Measurements from ENCODE around the gene MYO3B.
"Not testable (repeated sequence)": the region's sequence is repeated elsewhere in the genome, so short reads cannot be mapped to it uniquely, and the experiment has no call there.

Gene MYO3B

GRCh38 chr2:170635094-170635493, 457.1 kb downstream of the MYO3B start:
- not testable (repeated sequence) for DNase-seq (ENCODE audit: low read depth in 2 of 2)

DNA sequence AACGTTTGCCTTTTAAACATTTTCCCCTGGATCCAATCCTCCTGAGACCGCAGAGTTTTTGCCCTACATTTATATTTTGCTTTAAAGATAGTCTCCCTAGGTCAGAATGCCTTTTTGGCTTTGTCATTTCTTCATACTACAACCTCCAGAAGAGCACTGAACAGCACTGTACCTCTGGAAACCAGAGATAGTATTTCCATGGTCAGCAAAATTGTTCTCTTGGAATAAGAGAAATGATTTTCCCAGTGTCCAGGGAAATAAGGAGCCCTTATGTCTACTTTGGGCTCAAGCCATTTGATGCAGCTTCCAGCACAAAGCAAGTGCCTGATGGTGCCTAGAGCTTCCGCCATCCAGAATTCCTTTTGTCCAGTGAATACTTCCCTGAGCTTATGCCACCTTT, 461.7 kb downstream of the MYO3B start:
- no peak for DNase-seq (ENCODE audit: low read depth in 2 of 2)

DNA sequence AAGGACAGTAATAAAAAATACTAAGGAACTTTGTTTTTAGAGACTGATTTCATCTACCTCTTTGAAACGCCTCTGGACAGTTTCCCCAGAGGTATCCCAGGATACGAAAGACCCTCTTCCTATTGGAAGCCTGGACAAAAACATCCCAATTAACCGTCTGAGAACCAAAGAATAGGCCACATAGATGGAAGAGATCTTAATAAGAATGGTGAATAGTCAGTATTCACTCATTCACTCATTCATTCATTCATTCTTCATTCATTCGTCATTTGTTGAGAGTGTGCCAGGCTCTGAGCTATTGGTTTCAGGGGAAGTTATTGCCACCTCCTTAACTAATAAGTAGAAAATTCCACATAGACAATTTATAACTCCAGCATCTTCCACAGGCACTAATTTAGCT, 464.0 kb downstream of the MYO3B start:
- DNase-seq (ENCODE audit: low read depth in 2 of 2) = no peak

GRCh38 chr2:170643346-170643745, 465.4 kb downstream of the MYO3B start:
- DNase-seq (ENCODE audit: low read depth in 2 of 2) = no peak

GRCh38 chr2:170647741-170648436, 469.9 kb downstream of the MYO3B start:
- no peak for DNase-seq (ENCODE audit: low read depth in 2 of 2)

- DNase-seq (ENCODE audit: low read depth in 2 of 2) = peak in 1 of 2 donors; percentile 1
Measured at GRCh38 chr2:170651624-170652325, 473.8 kb downstream of the MYO3B start.

DNA sequence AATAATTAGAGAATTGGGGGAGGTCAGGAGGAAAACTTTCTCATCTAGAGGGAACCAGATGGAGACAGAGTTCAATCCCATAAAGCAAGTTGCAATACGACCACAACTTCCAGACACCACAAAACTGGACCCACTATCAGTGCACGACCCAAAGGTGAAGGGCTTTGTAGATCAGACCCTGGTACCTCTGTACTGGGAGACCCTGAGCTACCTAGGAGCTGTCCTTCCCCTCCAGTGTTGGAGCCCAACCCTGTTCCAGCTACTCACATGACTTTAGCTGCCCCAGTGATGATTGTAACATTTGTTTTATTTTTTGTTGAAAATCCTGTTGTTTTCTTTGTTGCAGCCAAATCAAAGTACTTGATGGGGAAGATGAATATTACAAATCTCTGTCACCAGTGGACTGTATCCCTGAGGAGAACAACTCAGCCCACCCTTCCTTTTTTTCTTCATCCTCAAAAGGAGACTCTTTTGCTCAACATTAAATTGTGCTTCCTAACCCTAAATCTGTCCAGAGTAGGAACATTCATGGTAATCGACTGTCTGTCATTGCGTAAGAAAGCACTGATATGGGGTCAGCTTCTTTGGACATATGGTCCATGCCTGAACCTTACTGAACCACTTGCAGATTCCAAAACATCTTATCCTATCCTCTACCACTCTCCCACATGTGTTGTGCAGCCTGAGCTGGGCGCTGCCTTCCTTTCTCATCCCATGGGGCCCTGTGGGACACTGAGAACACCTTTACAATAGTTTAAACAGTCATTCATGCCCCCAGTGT, 474.9 kb downstream of the MYO3B start:
- DNase-seq (ENCODE audit: low read depth in 2 of 2) = no peak

DNA sequence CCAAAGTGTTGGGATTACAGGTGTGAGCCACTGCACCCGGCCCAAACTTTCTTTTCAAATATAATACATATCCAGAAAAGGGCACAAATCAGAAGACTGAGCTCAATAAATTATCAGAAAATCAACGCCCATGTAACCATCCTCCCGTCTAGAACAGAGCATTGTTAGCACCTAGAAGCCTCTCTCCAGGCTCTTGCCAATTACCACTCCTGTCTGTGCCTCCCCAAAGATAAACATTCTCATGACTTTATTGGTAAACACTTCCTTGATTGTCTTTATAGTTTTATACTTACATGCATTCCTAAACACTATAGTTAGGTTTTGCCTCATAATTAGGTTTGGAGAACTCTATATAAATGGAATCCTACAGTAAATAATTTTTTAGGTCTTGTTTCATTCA, 478.7 kb downstream of the MYO3B start:
- DNase-seq (ENCODE audit: low read depth in 2 of 2) = no peak

DNA sequence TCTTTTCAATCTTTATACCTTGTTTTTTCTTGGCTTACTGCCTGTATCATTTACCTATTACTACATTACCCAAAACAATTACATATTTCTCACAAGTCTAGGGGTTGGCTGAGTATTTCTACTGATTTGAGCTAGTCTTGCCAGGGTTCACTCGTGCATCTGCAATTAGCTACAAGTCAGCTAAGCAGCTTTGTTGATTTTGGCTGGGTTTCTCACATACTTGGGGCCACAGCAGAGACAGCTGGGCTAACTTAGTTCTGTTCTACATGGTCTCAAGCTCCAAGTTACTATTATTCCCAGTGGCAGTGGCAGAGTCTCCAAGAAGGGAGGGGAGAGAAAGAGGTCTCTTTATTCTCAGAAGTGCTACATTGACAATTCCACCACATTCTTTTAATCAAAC, 482.5 kb downstream of the MYO3B start:
- DNase-seq (ENCODE audit: low read depth in 2 of 2) = no peak

GRCh38 chr2:170665743-170666142, 487.8 kb downstream of the MYO3B start:
- DNase-seq (ENCODE audit: low read depth in 2 of 2) = no peak

GRCh38 chr2:170669909-170670308, 492.0 kb downstream of the MYO3B start:
- no peak for DNase-seq (ENCODE audit: low read depth in 2 of 2)

DNA sequence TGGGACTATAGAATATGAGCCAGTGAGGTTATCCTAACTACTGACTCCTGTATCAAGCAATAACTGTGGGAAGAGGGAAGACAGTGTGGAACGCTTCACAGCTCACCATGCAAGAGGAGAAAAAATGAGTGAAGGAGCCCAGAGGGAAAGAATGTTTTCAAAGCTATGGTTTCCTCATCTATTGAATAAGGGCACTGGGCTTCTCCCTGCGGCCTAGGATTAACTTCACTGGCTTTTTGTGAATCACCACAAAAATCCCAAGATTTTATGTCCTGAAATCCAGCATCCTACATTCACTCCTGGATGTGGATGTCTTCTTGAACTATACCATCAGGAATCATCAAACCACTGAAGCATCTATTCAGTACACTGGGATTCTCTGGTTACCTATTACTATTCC, 492.7 kb downstream of the MYO3B start:
- no peak for DNase-seq (ENCODE audit: low read depth in 2 of 2)

DNA sequence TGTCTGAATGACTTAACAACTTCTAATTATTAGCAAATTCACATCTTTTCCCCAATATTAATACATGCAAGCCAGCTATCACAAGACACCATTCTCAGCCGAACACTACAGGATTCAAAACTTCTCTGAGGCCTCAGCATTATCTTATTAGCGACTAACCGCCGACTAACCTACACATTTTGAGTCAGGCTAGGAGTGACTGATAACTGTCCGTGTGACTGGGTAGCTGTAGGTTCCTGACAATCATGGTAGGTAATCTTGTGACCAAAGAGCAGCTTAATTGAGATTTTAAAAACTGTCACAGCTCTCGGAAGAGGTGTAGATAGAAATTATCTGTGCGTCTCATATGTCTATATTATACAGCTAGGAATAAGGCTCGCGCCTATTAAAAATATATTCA, 493.1 kb downstream of the MYO3B start:
- DNase-seq (ENCODE audit: low read depth in 2 of 2) = no peak

DNA sequence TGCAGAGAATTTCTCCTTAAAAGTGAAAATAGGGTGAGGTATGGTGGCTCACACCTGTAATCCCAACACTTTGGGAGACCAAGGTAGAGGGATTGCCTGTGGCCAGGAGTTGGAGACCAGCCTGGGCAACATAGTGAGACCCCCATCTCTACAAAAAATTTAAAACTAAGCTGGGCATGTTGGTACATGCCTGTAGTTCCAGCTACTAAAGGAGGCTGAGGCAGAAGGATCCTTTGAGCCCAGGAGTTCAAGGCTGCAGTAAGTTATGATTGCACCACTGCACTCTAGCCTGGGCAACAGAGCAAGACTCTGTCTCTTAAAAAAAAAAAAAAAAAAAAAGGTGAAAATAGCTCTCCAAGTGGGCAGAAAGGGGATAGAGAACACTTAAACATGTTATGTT, 496.3 kb downstream of the MYO3B start:
- DNase-seq (ENCODE audit: low read depth in 2 of 2) = not testable (repeated sequence)

- no peak for DNase-seq (ENCODE audit: low read depth in 2 of 2)
Measured at GRCh38 chr2:170675701-170676100, 497.8 kb downstream of the MYO3B start.

GRCh38 chr2:170679607-170680079, 501.7 kb downstream of the MYO3B start:
- DNase-seq (ENCODE audit: low read depth in 2 of 2) = no peak

DNA sequence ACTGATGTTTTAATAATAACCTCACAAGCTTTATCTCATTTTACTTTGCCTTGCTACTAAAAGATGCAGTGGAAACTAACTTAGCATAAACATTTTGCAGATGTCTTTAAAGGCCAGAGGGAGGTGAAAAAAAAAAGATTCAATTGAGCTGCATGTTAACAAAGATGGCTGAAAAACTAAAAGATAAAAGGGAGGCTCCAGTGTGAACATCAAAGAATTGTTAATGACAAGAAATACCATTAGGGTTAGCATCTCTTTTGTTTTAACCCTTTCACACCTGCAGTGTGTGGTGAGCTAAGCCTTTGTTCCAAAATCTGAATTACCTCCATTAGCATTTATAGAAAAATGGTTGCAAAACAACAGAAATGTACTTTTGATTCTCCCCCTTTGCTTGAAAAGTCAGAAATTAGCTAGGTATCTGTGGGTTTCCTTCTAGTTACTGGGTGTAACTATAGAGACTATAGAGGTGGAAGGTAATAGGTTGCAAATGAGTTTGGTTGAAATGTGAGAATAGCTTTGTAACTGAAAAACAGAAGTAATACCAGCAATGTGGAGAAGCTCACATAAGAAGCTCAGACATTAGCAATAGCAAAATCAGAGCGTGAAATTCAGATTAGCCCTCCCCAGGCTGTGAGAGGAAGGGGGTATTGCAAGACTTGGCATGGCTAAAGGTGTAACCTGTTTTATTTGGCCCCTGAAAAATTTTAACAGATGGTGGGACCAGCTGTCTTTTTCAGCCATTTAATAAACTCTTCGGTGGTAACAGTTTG, 502.4 kb downstream of the MYO3B start:
- DNase-seq (ENCODE audit: low read depth in 2 of 2) = no peak

- DNase-seq (ENCODE audit: low read depth in 2 of 2) = no peak
Measured at GRCh38 chr2:170681311-170681710, 503.4 kb downstream of the MYO3B start.

DNA sequence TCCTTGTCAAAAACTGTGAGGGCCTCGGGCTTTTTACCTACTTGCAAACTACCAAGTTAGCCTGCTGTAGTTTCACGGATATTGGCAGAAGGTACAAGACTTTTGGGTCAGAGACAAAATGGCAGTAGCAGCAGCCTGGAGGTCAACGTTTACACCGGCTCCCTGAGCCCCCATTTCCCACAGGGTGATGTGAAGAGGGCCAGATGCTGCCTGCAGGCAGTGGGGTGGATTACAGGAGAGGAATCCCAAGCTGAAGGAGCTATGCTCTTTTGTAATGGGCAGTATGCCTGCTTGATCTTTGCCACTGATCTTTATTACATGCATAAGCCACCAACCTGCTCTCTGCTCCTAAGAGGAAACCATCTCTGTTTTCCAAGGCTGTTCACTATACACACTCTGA, 507.6 kb downstream of the MYO3B start:
- no peak for DNase-seq (ENCODE audit: low read depth in 2 of 2)

GRCh38 chr2:170689481-170689880, 511.5 kb downstream of the MYO3B start:
- no peak for DNase-seq (ENCODE audit: low read depth in 2 of 2)

DNA sequence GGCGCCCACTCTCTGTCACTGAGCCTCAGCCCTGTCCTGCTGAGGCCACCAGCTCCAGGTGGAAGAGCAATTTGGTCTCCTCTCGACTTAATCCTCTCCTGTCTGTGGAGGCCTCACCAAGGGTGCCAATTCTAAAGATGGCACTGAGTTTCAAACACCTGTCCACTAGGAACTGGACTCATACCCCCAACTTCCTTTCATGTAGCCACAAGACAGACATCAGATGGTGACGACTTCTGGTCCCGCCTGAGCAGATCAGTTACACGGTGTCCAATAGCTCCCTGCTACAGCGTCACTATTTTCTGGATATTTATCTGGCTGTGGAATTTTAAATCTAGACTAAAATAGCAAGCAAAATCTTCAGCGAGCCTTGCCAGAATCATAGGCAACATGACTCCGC, 512.7 kb downstream of the MYO3B start:
- no peak for DNase-seq (ENCODE audit: low read depth in 2 of 2)

DNA sequence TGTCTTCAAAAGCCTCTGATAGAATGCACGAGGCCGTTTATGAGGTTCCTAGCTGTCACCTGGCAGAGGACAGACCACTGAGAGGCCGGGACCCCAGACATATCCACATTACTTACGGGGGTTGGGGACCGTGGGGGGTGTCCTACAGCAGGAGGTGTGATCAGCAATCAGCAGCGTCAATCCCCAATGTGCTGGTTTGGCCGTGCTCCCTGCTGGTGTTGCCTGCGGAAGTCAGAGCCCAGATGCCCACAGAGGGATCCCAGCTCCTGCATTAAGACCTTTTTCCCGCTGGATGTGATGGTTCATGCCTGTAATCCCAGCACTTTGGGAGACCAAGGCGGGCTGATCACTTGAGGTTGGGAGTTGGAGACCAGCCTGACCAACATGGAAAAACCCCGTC, 516.4 kb downstream of the MYO3B start:
- DNase-seq (ENCODE audit: low read depth in 2 of 2) = no peak
